ENCODE measurements around the gene IQCK.

Gene IQCK

GRCh38 chr16:19733551-19733950 lies 15.5 kb downstream of the IQCK start:
- H3K4me3 ChIP-seq (ENCODE audit: control insufficient read depth, low read depth, low read length): no peak overlapping the region
- TF ChIP-seq CTCF (IDR thresholded peaks at IDR 0.05; ENCODE audit: control insufficient read depth, insufficient read depth, low read depth, low read length, missing control alignments): no peak
- no peak for DNase-seq (ENCODE audit: low read depth)

GRCh38 chr16:19735074-19735867 lies 17.2 kb downstream of the IQCK start:
- TF ChIP-seq CTCF (IDR thresholded peaks at IDR 0.05; ENCODE audit: control insufficient read depth, insufficient read depth, low read depth, low read length, missing control alignments): no peak
- no peak for DNase-seq (ENCODE audit: low read depth)
- no peak overlapping the region for H3K4me3 ChIP-seq (ENCODE audit: control insufficient read depth, low read depth, low read length)

GRCh38 chr16:19737306-19738038 lies 19.4 kb downstream of the IQCK start:
- DNase-seq (ENCODE audit: low read depth): no peak
- TF ChIP-seq CTCF (IDR thresholded peaks at IDR 0.05; ENCODE audit: control insufficient read depth, insufficient read depth, low read depth, low read length, missing control alignments): no peak
- H3K4me3 ChIP-seq (ENCODE audit: control insufficient read depth, low read depth, low read length): no peak overlapping the region

- TF ChIP-seq CTCF (IDR thresholded peaks at IDR 0.05; ENCODE audit: control insufficient read depth, insufficient read depth, low read depth, low read length, missing control alignments): no peak
- DNase-seq (ENCODE audit: low read depth): no peak
Observed at GRCh38 chr16:19741354-19741753, 23.3 kb downstream of the IQCK start.

GRCh38 chr16:19743816-19744159 lies 25.7 kb downstream of the IQCK start:
- no peak for TF ChIP-seq CTCF (IDR thresholded peaks at IDR 0.05; ENCODE audit: control insufficient read depth, insufficient read depth, low read depth, low read length, missing control alignments)
- DNase-seq (ENCODE audit: low read depth): no peak
- H3K4me3 ChIP-seq (ENCODE audit: control insufficient read depth, low read depth, low read length): no peak overlapping the region

More at GRCh38 chr16:19741354-19741753, 23.3 kb downstream of the IQCK start:
- H3K4me3 ChIP-seq (ENCODE audit: control insufficient read depth, low read depth, low read length): no peak overlapping the region

GRCh38 chr16:19744670-19745069 lies 26.6 kb downstream of the IQCK start:
- no peak for DNase-seq (ENCODE audit: low read depth)
- H3K4me3 ChIP-seq (ENCODE audit: control insufficient read depth, low read depth, low read length): no peak overlapping the region
- no peak for TF ChIP-seq CTCF (IDR thresholded peaks at IDR 0.05; ENCODE audit: control insufficient read depth, insufficient read depth, low read depth, low read length, missing control alignments)

All from AG09309 (cell line).